Measurements from ENCODE around the gene ENG.

DNA sequence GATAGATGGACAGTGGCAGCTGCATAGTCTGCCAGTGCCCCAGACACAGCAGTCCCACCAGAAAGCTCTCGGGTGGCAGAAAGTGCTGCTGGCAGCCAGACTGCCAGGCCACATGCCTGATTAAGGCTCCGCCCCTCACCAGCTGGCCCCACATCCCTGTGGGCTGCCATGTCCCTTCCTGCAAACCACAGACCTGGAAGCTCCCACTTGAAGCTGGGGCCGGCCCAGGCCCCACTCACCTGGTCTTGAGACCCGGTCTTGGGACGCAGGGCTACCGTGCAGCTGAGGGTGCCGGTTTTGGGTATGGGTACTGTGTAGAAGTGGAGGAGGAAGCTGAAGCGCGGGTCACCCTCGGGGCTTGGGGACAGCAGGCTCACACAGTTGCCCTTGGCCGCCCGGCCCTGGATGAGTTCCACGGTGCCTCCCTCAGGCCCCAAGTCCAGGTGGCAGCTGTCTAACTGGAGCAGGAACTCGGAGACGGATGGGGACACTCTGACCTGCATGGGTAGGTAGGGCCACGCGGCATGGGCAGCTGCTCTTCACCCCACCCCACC, 36.5 kb downstream of the ENG start:
- TF ChIP-seq, protein P1, sequence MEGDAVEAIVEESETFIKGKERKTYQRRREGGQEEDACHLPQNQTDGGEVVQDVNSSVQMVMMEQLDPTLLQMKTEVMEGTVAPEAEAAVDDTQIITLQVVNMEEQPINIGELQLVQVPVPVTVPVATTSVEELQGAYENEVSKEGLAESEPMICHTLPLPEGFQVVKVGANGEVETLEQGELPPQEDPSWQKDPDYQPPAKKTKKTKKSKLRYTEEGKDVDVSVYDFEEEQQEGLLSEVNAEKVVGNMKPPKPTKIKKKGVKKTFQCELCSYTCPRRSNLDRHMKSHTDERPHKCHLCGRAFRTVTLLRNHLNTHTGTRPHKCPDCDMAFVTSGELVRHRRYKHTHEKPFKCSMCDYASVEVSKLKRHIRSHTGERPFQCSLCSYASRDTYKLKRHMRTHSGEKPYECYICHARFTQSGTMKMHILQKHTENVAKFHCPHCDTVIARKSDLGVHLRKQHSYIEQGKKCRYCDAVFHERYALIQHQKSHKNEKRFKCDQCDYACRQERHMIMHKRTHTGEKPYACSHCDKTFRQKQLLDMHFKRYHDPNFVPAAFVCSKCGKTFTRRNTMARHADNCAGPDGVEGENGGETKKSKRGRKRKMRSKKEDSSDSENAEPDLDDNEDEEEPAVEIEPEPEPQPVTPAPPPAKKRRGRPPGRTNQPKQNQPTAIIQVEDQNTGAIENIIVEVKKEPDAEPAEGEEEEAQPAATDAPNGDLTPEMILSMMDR (IDR thresholded peaks at IDR 0.05): no peak
- TF ChIP-seq POLR2A (IDR thresholded peaks at IDR 0.05): no peak

Data from heart left ventricle (tissue), 13 donors.